NCI-H345 (cell line): Measurements from ENCODE around the gene PCDHB11.
"Not testable (repeated sequence)": the region's sequence is repeated elsewhere in the genome, so short reads cannot be mapped to it uniquely, and the experiment has no call there.

Source experiments
- DNase-seq: peaks from one replicate; lab custom pipeline; 2025; lab: John Stamatoyannopoulos, UW

PCDHB11 gene

GRCh38 chr5:141199359-141200235 lies at the start of gene PCDHB11:
PCDHB11 (plus strand) TSS chr5:141199627; CDS start chr5:141199775, 148 bp downstream.
- no peak for DNase-seq

- DNase-seq = no peak
These were observed 49.6 kb upstream of the PCDHB11 start, which contains the start of gene PCDHB6 for GRCh38 chr5:141149812-141150211. PCDHB6 (plus strand) TSS chr5:141150057; CDS start chr5:141150258, 201 bp downstream.

- DNase-seq = no peak
These were observed 49.0 kb upstream of the PCDHB11 start for GRCh38 chr5:141150224-141150992.

GRCh38 chr5:141150993-141151325 lies 48.5 kb upstream of the PCDHB11 start:
- no peak for DNase-seq

GRCh38 chr5:141151632-141152031 lies 47.8 kb upstream of the PCDHB11 start:
- not testable (repeated sequence) for DNase-seq

GRCh38 chr5:141152096-141152495 lies 47.3 kb upstream of the PCDHB11 start:
- DNase-seq = not testable (repeated sequence)

- DNase-seq = no peak
These were observed 43.7 kb upstream of the PCDHB11 start for GRCh38 chr5:141155540-141156374.

GRCh38 chr5:141157356-141157755 lies 42.1 kb upstream of the PCDHB11 start:
- not testable (repeated sequence) for DNase-seq

GRCh38 chr5:141157901-141158300 lies 41.5 kb upstream of the PCDHB11 start:
- DNase-seq = not testable (repeated sequence)

- DNase-seq = no peak
These were observed 26.8 kb upstream of the PCDHB11 start, which contains the start of gene PCDHB7 for GRCh38 chr5:141172381-141173204. PCDHB7 (plus strand) TSS chr5:141172644; CDS start chr5:141172836, 192 bp downstream.

- not testable (repeated sequence) for DNase-seq
These were observed 24.9 kb upstream of the PCDHB11 start for GRCh38 chr5:141174291-141175104.

- DNase-seq = no peak
These were observed 23.5 kb upstream of the PCDHB11 start for GRCh38 chr5:141175933-141176332.

- DNase-seq = not testable (repeated sequence)
These were observed 21.7 kb upstream of the PCDHB11 start, which contains the start of gene PCDHB8 for GRCh38 chr5:141177577-141178191. PCDHB8 (plus strand) TSS chr5:141177790; CDS start chr5:141178035, 245 bp downstream.

GRCh38 chr5:141179371-141179770 lies 20.1 kb upstream of the PCDHB11 start:
- not testable (repeated sequence) for DNase-seq

- DNase-seq = not testable (repeated sequence)
These were observed 19.6 kb upstream of the PCDHB11 start for GRCh38 chr5:141179876-141180275.

- no peak for DNase-seq
These were observed 19.1 kb upstream of the PCDHB11 start for GRCh38 chr5:141180313-141180712.

- peak; percentile 9 for DNase-seq
These were observed 17.2 kb upstream of the PCDHB11 start, which contains the start of gene PCDHB16 for GRCh38 chr5:141182248-141182647. PCDHB16 (plus strand) TSS chr5:141182387; CDS start chr5:141182560, 173 bp downstream.

- DNase-seq = not testable (repeated sequence)
These were observed 15.1 kb upstream of the PCDHB11 start for GRCh38 chr5:141184117-141184855.
